ENCODE results near the gene BMERB1.

The BMERB1 gene

DNA sequence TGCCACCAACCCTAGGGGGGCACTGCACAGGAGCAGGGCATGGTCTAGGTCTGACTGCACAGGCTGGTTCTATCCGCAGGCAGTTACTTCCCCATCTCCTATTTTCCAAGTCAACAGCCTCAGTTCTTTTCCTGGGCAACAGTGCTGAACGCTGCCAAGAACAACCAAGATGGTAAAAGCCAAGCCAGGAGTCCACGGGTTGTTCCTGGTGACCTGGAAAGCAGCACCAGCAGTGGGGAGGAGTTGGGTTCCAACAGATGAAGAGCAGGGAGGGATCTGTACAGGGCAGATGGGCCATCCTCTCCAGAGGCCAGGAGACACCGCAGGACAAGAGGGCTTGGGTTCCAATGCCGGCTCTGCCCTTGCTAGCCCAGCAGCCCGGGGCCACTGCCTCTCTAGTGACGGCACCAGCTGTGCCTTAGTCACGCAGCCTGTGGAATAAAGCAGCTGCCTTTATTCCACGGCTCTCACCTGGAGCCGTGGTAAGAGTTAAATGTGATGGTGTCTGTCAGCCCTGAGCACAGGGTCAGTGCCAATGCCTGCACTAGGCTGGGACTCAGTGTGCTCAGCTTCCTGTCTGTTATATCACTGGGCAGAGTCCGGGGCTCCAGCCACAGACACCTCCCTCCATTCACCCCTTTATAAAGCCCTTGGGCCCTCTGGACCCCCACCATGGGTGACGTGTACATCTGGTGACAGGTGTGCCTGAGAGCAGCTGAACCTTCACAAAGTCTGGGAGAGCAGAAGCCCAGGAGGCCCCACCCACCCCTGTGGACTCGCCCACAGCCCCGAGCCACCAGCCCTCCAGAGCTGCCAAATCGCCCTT is 163.6 kb downstream of the BMERB1 start:
- Histone ChIP-seq H3K27me3 (no peaks in the 10 kb centered on the region), H3K36me3 (peaks cover 53 to 100% (median 67%) of the 10 kb centered on the region in 3 donors), H3K9me3 (no peaks in the 10 kb centered on the region), H3K4me1 (peaks cover 0 to 21% (median 10%) of the 10 kb centered on the region in 4 donors), H3K27ac (peak overlapping the region; percentile 18 to 46), H3K4me3 (no peak overlapping the region)
- intact Hi-C loops (cut with DNase I; ENCODE audit: low total_unique reads): no loop called here
- DNase-seq: no peak
- TF ChIP-seq, protein P1, sequence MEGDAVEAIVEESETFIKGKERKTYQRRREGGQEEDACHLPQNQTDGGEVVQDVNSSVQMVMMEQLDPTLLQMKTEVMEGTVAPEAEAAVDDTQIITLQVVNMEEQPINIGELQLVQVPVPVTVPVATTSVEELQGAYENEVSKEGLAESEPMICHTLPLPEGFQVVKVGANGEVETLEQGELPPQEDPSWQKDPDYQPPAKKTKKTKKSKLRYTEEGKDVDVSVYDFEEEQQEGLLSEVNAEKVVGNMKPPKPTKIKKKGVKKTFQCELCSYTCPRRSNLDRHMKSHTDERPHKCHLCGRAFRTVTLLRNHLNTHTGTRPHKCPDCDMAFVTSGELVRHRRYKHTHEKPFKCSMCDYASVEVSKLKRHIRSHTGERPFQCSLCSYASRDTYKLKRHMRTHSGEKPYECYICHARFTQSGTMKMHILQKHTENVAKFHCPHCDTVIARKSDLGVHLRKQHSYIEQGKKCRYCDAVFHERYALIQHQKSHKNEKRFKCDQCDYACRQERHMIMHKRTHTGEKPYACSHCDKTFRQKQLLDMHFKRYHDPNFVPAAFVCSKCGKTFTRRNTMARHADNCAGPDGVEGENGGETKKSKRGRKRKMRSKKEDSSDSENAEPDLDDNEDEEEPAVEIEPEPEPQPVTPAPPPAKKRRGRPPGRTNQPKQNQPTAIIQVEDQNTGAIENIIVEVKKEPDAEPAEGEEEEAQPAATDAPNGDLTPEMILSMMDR (IDR thresholded peaks at IDR 0.05): no peak

DNA sequence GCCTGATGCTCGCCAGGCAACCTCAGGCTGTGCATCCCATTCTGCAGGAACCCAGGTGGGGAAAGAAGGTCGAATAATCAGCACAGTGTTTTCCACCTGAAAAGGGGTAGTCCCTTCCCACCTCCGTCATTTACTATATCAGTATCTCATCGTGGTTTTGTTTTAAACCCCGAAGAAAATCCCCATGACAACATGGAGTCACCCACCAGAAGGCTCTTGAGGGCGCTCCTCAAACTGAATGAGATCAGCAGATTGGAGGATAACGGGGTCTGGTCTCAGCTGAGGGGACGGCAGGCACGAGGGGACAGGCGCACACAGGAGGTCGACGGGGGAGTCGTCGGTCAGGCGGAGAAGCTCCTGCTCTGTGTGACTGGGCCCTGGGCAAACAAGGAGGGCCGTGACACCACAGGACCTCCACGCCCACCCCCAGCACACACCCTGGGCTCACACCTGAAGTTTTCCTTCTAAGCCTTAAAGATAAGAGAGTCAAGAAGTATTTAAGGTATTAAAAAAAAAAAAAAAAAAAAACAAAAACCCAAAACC is 164.3 kb downstream of the BMERB1 start:
- TF ChIP-seq, protein P1 (IDR thresholded peaks at IDR 0.05): no peak
- H3K27me3 ChIP-seq: no peaks in the 10 kb centered on the region
- intact Hi-C loops (cut with DNase I; ENCODE audit: low total_unique reads): no loop called here
- peaks cover 0 to 21% (median 10%) of the 10 kb centered on the region in 4 donors for H3K4me1 ChIP-seq
- H3K27ac ChIP-seq: no peak overlapping the region
- no peak overlapping the region for H3K4me3 ChIP-seq
- H3K36me3 ChIP-seq: peaks cover 60 to 100% (median 74%) of the 10 kb centered on the region in 3 donors
- no peaks in the 10 kb centered on the region for H3K9me3 ChIP-seq
- no peak for DNase-seq

DNA sequence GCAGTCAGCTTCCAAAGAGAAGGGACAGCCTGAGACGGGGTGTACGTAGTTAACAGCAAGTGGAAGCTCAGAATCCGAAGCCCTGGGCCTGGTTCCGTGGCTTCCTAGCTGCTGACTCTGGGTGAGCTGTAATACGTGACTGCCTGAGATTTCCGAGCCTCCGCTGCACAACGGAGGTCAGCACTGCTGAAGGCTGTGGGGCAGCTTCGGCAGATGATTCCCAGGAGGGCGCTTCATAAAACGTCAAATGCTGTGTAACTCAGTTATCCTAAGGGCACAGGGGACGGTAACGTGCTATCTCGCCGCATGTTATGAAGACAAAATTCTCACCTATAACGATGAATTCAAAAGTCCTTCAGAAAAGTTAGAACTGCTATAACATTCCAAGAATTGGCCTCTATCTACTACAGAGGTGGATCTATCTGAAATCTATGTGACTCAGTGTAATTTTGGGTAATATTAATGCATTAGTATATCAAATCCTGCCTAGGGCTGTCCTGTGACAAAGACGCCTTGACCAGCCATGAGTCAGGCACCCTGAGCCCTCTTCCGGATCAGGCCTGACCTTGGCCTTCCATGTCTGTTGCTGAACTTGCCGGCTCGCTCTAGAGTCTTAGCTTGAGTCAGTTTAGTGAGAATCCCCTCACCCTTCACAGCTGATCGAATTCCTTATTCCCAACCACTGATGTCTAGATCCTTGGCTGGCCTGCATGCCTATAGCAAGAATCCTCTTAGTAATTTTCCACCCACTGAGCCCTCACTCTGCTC is 165.1 kb downstream of the BMERB1 start:
- Histone ChIP-seq H3K27me3 (no peaks in the 10 kb centered on the region), H3K36me3 (peaks cover 64 to 100% (median 81%) of the 10 kb centered on the region in 3 donors), H3K4me1 (peaks cover 0 to 21% (median 10%) of the 10 kb centered on the region in 4 donors), H3K9me3 (no peaks in the 10 kb centered on the region), H3K27ac (no peak overlapping the region), H3K4me3 (no peak overlapping the region)
- intact Hi-C loops (cut with DNase I; ENCODE audit: low total_unique reads): no loop called here
- peak in 1 of 2 donors; percentile 56 for DNase-seq
- TF ChIP-seq, protein P1 (IDR thresholded peaks at IDR 0.05): no peak

DNA sequence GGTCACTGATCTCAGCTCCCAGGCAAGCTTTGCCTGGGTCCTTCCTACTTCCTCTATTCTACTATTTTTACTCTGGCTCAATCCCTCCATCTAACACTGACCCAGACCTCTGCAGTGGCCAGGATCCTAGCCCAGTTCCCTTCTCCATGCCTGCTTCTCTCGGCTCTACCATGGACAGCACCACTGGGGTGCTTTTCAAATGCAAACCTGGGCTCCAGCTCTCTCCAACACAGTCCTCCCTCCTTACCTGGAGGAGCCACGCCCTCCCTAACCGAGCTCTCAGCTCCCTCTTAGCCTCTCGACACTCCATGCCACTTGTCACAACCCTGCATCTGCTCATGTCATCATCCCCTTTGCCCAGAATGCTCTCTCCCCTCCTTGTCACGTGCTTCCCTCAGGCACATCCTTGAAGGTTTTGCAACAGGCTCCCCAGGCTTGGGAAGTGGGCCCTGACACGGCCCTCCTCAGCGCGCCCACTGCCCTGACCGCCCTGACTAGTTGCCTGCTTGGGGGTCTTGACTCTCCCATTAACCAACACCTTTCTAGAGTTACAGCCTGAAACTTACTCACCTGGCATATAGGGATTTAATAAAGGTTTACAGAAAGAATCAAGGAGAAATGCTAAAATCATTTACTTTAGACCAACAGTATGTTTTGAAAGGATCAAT is 167.0 kb downstream of the BMERB1 start:
- DNase-seq: no peak
- no peaks in the 10 kb centered on the region for H3K9me3 ChIP-seq
- intact Hi-C loops (cut with DNase I; ENCODE audit: low total_unique reads): no loop called here
- H3K4me1 ChIP-seq: peaks cover 0 to 21% (median 13%) of the 10 kb centered on the region in 4 donors
- H3K4me3 ChIP-seq: no peak overlapping the region
- H3K36me3 ChIP-seq: peaks cover 52 to 100% (median 82%) of the 10 kb centered on the region in 3 donors
- no peak overlapping the region for H3K27ac ChIP-seq
- H3K27me3 ChIP-seq: no peaks in the 10 kb centered on the region
- TF ChIP-seq, protein P1 (IDR thresholded peaks at IDR 0.05): no peak

DNA sequence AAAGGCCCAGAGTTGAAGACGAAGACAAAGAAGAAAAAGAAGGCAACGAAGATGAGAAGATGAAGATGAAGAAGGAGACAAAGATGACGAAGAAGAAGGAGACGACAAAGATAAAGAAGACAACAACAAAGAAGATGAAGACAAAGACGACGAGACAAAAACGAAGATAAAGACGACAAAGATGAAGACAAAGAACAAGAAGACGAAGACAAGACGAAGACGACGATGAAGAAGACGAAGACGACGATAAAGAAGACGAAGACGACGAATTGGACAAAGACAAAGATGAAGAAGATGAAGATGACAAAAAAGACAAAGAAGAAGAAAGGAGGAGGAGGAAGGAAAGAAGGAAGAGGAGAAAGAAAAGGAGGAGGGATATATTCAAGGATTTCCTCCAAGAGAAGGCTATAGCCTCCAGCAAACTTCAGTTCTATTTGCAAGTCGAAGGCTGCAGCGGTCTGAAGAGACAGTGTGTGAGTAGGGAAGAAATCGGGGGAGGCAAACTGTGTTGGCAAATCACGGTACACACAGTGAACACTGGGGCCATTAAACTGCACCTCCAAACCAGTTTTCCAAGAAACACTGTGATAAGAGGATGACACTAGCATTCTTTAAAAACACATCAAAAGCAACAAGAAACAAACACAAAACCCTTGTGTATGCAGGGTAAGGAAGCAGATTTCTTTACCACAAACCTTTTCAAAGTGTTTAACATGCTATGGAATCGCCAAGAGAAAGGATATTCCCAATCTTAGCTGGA is 168.1 kb downstream of the BMERB1 start:
- Histone ChIP-seq H3K4me3 (no peak overlapping the region), H3K9me3 (no peaks in the 10 kb centered on the region), H3K4me1 (peaks cover 0 to 11% (median 8%) of the 10 kb centered on the region in 4 donors), H3K36me3 (peaks cover 62 to 100% (median 87%) of the 10 kb centered on the region in 3 donors), H3K27me3 (no peaks in the 10 kb centered on the region), H3K27ac (no peak overlapping the region)
- no peak for DNase-seq
- intact Hi-C loops (cut with DNase I; ENCODE audit: low total_unique reads): no loop called here
- TF ChIP-seq, protein P1 (IDR thresholded peaks at IDR 0.05): no peak
